ENCODE measurements around the gene MEIS3.

MEIS3 gene

GRCh38 chr19:47419030-47419783 lies at the start of gene MEIS3:
Gene MEIS3, minus strand, starts transcription at chr19:47419527. Its CDS starts 446 bp downstream, at chr19:47419081.
- DNase-seq: no peak

GRCh38 chr19:47467914-47468313 lies 48.6 kb upstream of the MEIS3 start:
- no peak for DNase-seq

GRCh38 chr19:47465957-47466356 lies 46.6 kb upstream of the MEIS3 start:
- DNase-seq: no peak

GRCh38 chr19:47464675-47465419 lies 45.5 kb upstream of the MEIS3 start:
- DNase-seq: no peak

GRCh38 chr19:47461876-47462275 lies 42.5 kb upstream of the MEIS3 start:
- DNase-seq: no peak

GRCh38 chr19:47459477-47459876 lies 40.1 kb upstream of the MEIS3 start:
- DNase-seq: no peak

GRCh38 chr19:47458672-47459071 lies 39.3 kb upstream of the MEIS3 start:
- no peak for DNase-seq

- no peak for DNase-seq
Observed at GRCh38 chr19:47456721-47457474, 37.6 kb upstream of the MEIS3 start.

GRCh38 chr19:47450478-47450877 lies 31.2 kb upstream of the MEIS3 start:
- DNase-seq: no peak

GRCh38 chr19:47448360-47448727 lies 29.0 kb upstream of the MEIS3 start:
- no peak for DNase-seq

GRCh38 chr19:47447470-47448359 lies 28.4 kb upstream of the MEIS3 start:
- peak in 3 of 4 experiments; percentile 23 to 35 (median 25) for DNase-seq

GRCh38 chr19:47446534-47447469 lies 27.5 kb upstream of the MEIS3 start:
- DNase-seq: no peak

GRCh38 chr19:47445937-47446402 lies 26.6 kb upstream of the MEIS3 start:
- peak in 2 of 4 experiments; percentile 53 to 63 for DNase-seq

- DNase-seq: no peak
Observed at GRCh38 chr19:47445527-47445926, 26.2 kb upstream of the MEIS3 start.

GRCh38 chr19:47444388-47444821 lies 25.1 kb upstream of the MEIS3 start:
- no peak for DNase-seq

- DNase-seq: no peak
Observed at GRCh38 chr19:47443331-47443730, 24.0 kb upstream of the MEIS3 start.

GRCh38 chr19:47438793-47439220 lies 19.5 kb upstream of the MEIS3 start:
- no peak for DNase-seq

GRCh38 chr19:47437500-47437899 lies 18.2 kb upstream of the MEIS3 start:
- DNase-seq: no peak

- DNase-seq: peak; percentile 56 to 88 (median 69)
Observed at GRCh38 chr19:47436712-47437401, 17.5 kb upstream of the MEIS3 start.

GRCh38 chr19:47435883-47436417 lies 16.6 kb upstream of the MEIS3 start:
- no peak for DNase-seq

Measured in activated CD4-positive, CD25-positive, alpha-beta regulatory T cell (primary cell).